HT-29 (cell line): ENCODE measurements around the gene ATP8A2. TPM values are rescaled to one million over a fixed set of nuclear protein-coding genes. Genes with fewer than 3 reads are reported as not detected.
"Not testable (repeated sequence)": the region's sequence is repeated elsewhere in the genome, so short reads cannot be mapped to it uniquely, and the experiment has no call there.

Source experiments
- DNase-seq: peaks from one replicate; pipeline ENCODE4 v3.0.0-alpha.2; 2015; ENCODE audit warnings: low spot score
- total RNA-seq: library from RNA; depleted of rRNA; stranded (reverse); fragments of >200 nt; shearing (Covaris generic); gene quantifications from 2 replicates; pipeline ENCODE4 v1.2.3, GENCODE V29; 2014

The ATP8A2 gene
- total RNA-seq, 1 experiment from 2014 or later = not detected

- DNase-seq = no peak
Measured at GRCh38 chr13:25764378-25764777, 392.6 kb downstream of the ATP8A2 start.

GRCh38 chr13:25765266-25765665 is 393.5 kb downstream of the ATP8A2 start:
- DNase-seq = no peak

- no peak for DNase-seq
Measured at GRCh38 chr13:25766576-25766975, 394.8 kb downstream of the ATP8A2 start.

GRCh38 chr13:25766991-25767390 is 395.2 kb downstream of the ATP8A2 start:
- no peak for DNase-seq

- no peak for DNase-seq
Measured at GRCh38 chr13:25768376-25768775, 396.6 kb downstream of the ATP8A2 start.

GRCh38 chr13:25768838-25769237 is 397.1 kb downstream of the ATP8A2 start:
- no peak for DNase-seq

GRCh38 chr13:25770601-25771000 is 398.8 kb downstream of the ATP8A2 start:
- DNase-seq = no peak

GRCh38 chr13:25771202-25771601 is 399.4 kb downstream of the ATP8A2 start:
- no peak for DNase-seq

- DNase-seq = no peak
Measured at GRCh38 chr13:25771641-25772478, 400.1 kb downstream of the ATP8A2 start.

- not testable (repeated sequence) for DNase-seq
Measured at GRCh38 chr13:25772534-25772933, 400.8 kb downstream of the ATP8A2 start.

GRCh38 chr13:25774056-25774455 is 402.3 kb downstream of the ATP8A2 start:
- not testable (repeated sequence) for DNase-seq

- DNase-seq = no peak
Measured at GRCh38 chr13:25775275-25775674, 403.5 kb downstream of the ATP8A2 start.

GRCh38 chr13:25775986-25776385 is 404.2 kb downstream of the ATP8A2 start:
- no peak for DNase-seq

GRCh38 chr13:25776722-25777121 is 404.9 kb downstream of the ATP8A2 start:
- DNase-seq = no peak

- DNase-seq = no peak
Measured at GRCh38 chr13:25777509-25777908, 405.7 kb downstream of the ATP8A2 start.

- DNase-seq = no peak
Measured at GRCh38 chr13:25778365-25778764, 406.6 kb downstream of the ATP8A2 start.

- DNase-seq = no peak
Measured at GRCh38 chr13:25778808-25779305, 407.1 kb downstream of the ATP8A2 start.

GRCh38 chr13:25783076-25783475 is 411.3 kb downstream of the ATP8A2 start:
- DNase-seq = no peak

- DNase-seq = no peak
Measured at GRCh38 chr13:25783601-25784024, 411.8 kb downstream of the ATP8A2 start.

GRCh38 chr13:25784119-25784518 is 412.3 kb downstream of the ATP8A2 start:
- no peak for DNase-seq

GRCh38 chr13:25790137-25790536 is 418.4 kb downstream of the ATP8A2 start:
- not testable (repeated sequence) for DNase-seq

- DNase-seq = no peak
Measured at GRCh38 chr13:25795277-25795676, 423.5 kb downstream of the ATP8A2 start.

GRCh38 chr13:25796474-25796873 is 424.7 kb downstream of the ATP8A2 start:
- no peak for DNase-seq
